ENCODE results near the gene ENOX1. TPM values are rescaled to one million over a fixed set of nuclear protein-coding genes. Genes with fewer than 3 reads are reported as not detected.

The ENOX1 gene
- total and polyA plus RNA-seq, 2 donors, result 4.0 to 5.7 TPM

DNA sequence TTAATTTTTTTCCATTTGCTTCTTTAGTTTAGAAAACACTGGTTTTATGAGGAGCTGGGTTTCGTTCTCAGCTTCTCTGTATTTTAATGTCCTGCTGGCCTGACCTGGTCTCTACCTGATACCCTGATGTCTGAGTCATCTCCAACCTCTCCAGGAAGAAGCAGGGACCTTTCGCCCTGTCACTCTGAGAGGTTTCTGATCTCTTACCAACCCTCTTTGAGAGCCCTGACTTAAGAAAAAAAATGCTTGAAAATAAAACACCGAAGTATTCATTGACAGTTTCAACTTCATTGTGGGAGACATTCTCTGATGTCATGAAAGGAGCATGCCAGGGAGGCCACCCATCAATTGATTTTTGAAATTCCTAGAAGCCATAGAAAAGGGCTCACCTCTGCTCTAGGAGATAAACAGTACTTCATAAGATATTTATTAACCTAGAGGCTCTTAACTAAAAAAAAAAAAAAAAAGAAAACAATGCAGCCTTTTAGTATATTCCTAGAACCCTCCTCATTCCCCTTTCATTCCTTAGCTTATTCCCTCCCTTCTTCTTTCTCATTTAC lies 234.8 kb downstream of the ENOX1 start:
- DNase-seq (ENCODE audit: low read depth in 6 of 9, low spot score in 9 of 9), result no peak
- Histone ChIP-seq H3K27me3 (ENCODE audit: control insufficient read depth in 2 of 2, insufficient read depth in 1 of 2, low read length in 1 of 2) (no peaks in the 10 kb centered on the region), H3K4me3 (ENCODE audit: low read length in 2 of 2) (no peak overlapping the region), H3K27ac (ENCODE audit: low read depth in 1 of 2, low read length in 1 of 2) (no peak overlapping the region), H3K4me1 (ENCODE audit: control insufficient read depth in 2 of 2, insufficient read depth in 2 of 2, low read length in 2 of 2) (peaks cover 0 to 4% of the 10 kb centered on the region in 2 donors), H3K9me3 (ENCODE audit: control insufficient read depth in 2 of 2, insufficient read depth in 1 of 2, low read length in 1 of 2) (no peaks in the 10 kb centered on the region), H3K36me3 (ENCODE audit: control insufficient read depth in 2 of 2, insufficient read depth in 2 of 2, low read length in 1 of 2) (no peaks in the 10 kb centered on the region)
- 97% methylated on average over 3 of the region's 3 CpGs for WGBS

DNA sequence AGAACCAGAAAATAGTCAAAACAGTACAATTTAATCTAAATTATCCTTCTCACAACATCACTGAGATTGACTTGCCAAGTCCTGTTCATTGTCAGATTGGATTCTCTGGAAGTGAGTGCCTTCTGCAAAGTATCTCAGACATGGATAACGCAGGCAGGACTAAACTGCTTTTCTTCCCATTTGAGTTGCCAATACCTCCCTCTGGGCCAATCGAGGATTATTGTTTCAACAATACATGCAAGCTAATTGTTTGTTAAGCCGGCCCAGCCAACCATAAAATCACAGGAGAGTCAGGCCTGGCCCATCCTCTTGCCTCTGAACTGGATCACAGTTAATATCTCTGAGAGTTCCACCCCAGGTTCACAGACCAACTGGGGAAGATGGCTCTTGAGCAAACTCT lies 240.0 kb downstream of the ENOX1 start:
- no peak overlapping the region for H3K4me3 ChIP-seq (ENCODE audit: low read length in 2 of 2)
- H3K4me1 ChIP-seq (ENCODE audit: control insufficient read depth in 2 of 2, insufficient read depth in 2 of 2, low read length in 2 of 2), result peaks cover 0 to 12% of the 10 kb centered on the region in 2 donors
- no peaks in the 10 kb centered on the region for H3K36me3 ChIP-seq (ENCODE audit: control insufficient read depth in 2 of 2, insufficient read depth in 2 of 2, low read length in 1 of 2)
- DNase-seq (ENCODE audit: low read depth in 6 of 9, low spot score in 9 of 9), result no peak
- no peaks in the 10 kb centered on the region for H3K9me3 ChIP-seq (ENCODE audit: control insufficient read depth in 2 of 2, insufficient read depth in 1 of 2, low read length in 1 of 2)
- H3K27ac ChIP-seq (ENCODE audit: low read depth in 1 of 2, low read length in 1 of 2), result no peak overlapping the region
- H3K27me3 ChIP-seq (ENCODE audit: control insufficient read depth in 2 of 2, insufficient read depth in 1 of 2, low read length in 1 of 2), result no peaks in the 10 kb centered on the region
- 97% methylated on average over 3 of the region's 3 CpGs for WGBS

GRCh38 chr13:43546251-43546650 lies 240.5 kb downstream of the ENOX1 start:
- Histone ChIP-seq H3K4me1 (ENCODE audit: control insufficient read depth in 2 of 2, insufficient read depth in 2 of 2, low read length in 2 of 2) (peaks cover 0 to 12% of the 10 kb centered on the region in 2 donors), H3K36me3 (ENCODE audit: control insufficient read depth in 2 of 2, insufficient read depth in 2 of 2, low read length in 1 of 2) (no peaks in the 10 kb centered on the region), H3K4me3 (ENCODE audit: low read length in 2 of 2) (no peak overlapping the region), H3K27ac (ENCODE audit: low read depth in 1 of 2, low read length in 1 of 2) (no peak overlapping the region), H3K27me3 (ENCODE audit: control insufficient read depth in 2 of 2, insufficient read depth in 1 of 2, low read length in 1 of 2) (no peaks in the 10 kb centered on the region), H3K9me3 (ENCODE audit: control insufficient read depth in 2 of 2, insufficient read depth in 1 of 2, low read length in 1 of 2) (no peaks in the 10 kb centered on the region)
- DNase-seq (ENCODE audit: low read depth in 6 of 9, low spot score in 9 of 9), result peak in 5 of 9 donors; percentile 6 to 50 (median 23)
- WGBS, result 2% methylated on average over 3 of the region's 3 CpGs

GRCh38 chr13:43545317-43545874 lies 241.4 kb downstream of the ENOX1 start:
- no peak for DNase-seq (ENCODE audit: low read depth in 6 of 9, low spot score in 9 of 9)

GRCh38 chr13:43544631-43545030 lies 242.1 kb downstream of the ENOX1 start:
- peaks cover 0 to 12% of the 10 kb centered on the region in 2 donors for H3K4me1 ChIP-seq (ENCODE audit: control insufficient read depth in 2 of 2, insufficient read depth in 2 of 2, low read length in 2 of 2)
- DNase-seq (ENCODE audit: low read depth in 6 of 9, low spot score in 9 of 9), result no peak
- H3K4me3 ChIP-seq (ENCODE audit: low read length in 2 of 2), result no peak overlapping the region
- no peaks in the 10 kb centered on the region for H3K27me3 ChIP-seq (ENCODE audit: control insufficient read depth in 2 of 2, insufficient read depth in 1 of 2, low read length in 1 of 2)
- no peak overlapping the region for H3K27ac ChIP-seq (ENCODE audit: low read depth in 1 of 2, low read length in 1 of 2)
- no peaks in the 10 kb centered on the region for H3K36me3 ChIP-seq (ENCODE audit: control insufficient read depth in 2 of 2, insufficient read depth in 2 of 2, low read length in 1 of 2)
- no peaks in the 10 kb centered on the region for H3K9me3 ChIP-seq (ENCODE audit: control insufficient read depth in 2 of 2, insufficient read depth in 1 of 2, low read length in 1 of 2)
- 93% methylated on average over 5 of the region's 5 CpGs for WGBS

More at GRCh38 chr13:43545317-43545874, 241.4 kb downstream of the ENOX1 start:
- H3K27me3 ChIP-seq (ENCODE audit: control insufficient read depth in 2 of 2, insufficient read depth in 1 of 2, low read length in 1 of 2), result no peaks in the 10 kb centered on the region
- no peaks in the 10 kb centered on the region for H3K36me3 ChIP-seq (ENCODE audit: control insufficient read depth in 2 of 2, insufficient read depth in 2 of 2, low read length in 1 of 2)
- peak overlapping the region in 1 of 2 donors; percentile 11 for H3K27ac ChIP-seq (ENCODE audit: low read depth in 1 of 2, low read length in 1 of 2)
- H3K9me3 ChIP-seq (ENCODE audit: control insufficient read depth in 2 of 2, insufficient read depth in 1 of 2, low read length in 1 of 2), result no peaks in the 10 kb centered on the region
- peaks cover 0 to 12% of the 10 kb centered on the region in 2 donors for H3K4me1 ChIP-seq (ENCODE audit: control insufficient read depth in 2 of 2, insufficient read depth in 2 of 2, low read length in 2 of 2)
- H3K4me3 ChIP-seq (ENCODE audit: low read length in 2 of 2), result no peak overlapping the region
- 98% methylated on average over 4 of the region's 4 CpGs for WGBS

- Histone ChIP-seq H3K4me3 (ENCODE audit: low read length in 2 of 2) (no peak overlapping the region), H3K36me3 (ENCODE audit: control insufficient read depth in 2 of 2, insufficient read depth in 2 of 2, low read length in 1 of 2) (no peaks in the 10 kb centered on the region), H3K9me3 (ENCODE audit: control insufficient read depth in 2 of 2, insufficient read depth in 1 of 2, low read length in 1 of 2) (no peaks in the 10 kb centered on the region), H3K4me1 (ENCODE audit: control insufficient read depth in 2 of 2, insufficient read depth in 2 of 2, low read length in 2 of 2) (peaks cover 0 to 12% of the 10 kb centered on the region in 2 donors), H3K27me3 (ENCODE audit: control insufficient read depth in 2 of 2, insufficient read depth in 1 of 2, low read length in 1 of 2) (no peaks in the 10 kb centered on the region), H3K27ac (ENCODE audit: low read depth in 1 of 2, low read length in 1 of 2) (no peak overlapping the region)
- 98% methylated on average over 2 of the region's 2 CpGs for WGBS
- DNase-seq (ENCODE audit: low read depth in 6 of 9, low spot score in 9 of 9), result no peak
Observed at GRCh38 chr13:43544011-43544410, 242.8 kb downstream of the ENOX1 start.

DNA sequence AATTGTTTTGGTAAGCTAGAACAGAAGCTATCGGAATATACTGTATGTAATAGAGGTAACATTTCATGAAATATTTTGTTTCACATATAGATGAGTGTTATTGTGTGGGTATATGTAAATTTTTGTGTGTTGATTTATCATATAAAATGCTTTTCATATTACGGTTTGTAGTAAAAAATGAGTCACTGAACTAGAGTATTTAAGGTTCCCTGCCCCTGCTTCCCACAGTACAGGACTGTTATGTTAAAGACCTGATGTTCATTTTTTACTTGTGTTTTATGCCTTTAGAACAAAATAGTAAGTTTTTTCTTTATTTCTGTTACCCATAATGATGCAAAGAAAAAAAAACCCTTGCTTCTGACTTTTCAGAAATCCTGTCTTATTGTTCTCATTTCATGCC lies 243.4 kb downstream of the ENOX1 start:
- Histone ChIP-seq H3K36me3 (ENCODE audit: control insufficient read depth in 2 of 2, insufficient read depth in 2 of 2, low read length in 1 of 2) (no peaks in the 10 kb centered on the region), H3K27me3 (ENCODE audit: control insufficient read depth in 2 of 2, insufficient read depth in 1 of 2, low read length in 1 of 2) (no peaks in the 10 kb centered on the region), H3K4me1 (ENCODE audit: control insufficient read depth in 2 of 2, insufficient read depth in 2 of 2, low read length in 2 of 2) (peaks cover 0 to 12% of the 10 kb centered on the region in 2 donors), H3K27ac (ENCODE audit: low read depth in 1 of 2, low read length in 1 of 2) (no peak overlapping the region), H3K9me3 (ENCODE audit: control insufficient read depth in 2 of 2, insufficient read depth in 1 of 2, low read length in 1 of 2) (no peaks in the 10 kb centered on the region), H3K4me3 (ENCODE audit: low read length in 2 of 2) (no peak overlapping the region)
- WGBS, result 98% methylated on average over 2 of the region's 2 CpGs
- no peak for DNase-seq (ENCODE audit: low read depth in 6 of 9, low spot score in 9 of 9)

DNA sequence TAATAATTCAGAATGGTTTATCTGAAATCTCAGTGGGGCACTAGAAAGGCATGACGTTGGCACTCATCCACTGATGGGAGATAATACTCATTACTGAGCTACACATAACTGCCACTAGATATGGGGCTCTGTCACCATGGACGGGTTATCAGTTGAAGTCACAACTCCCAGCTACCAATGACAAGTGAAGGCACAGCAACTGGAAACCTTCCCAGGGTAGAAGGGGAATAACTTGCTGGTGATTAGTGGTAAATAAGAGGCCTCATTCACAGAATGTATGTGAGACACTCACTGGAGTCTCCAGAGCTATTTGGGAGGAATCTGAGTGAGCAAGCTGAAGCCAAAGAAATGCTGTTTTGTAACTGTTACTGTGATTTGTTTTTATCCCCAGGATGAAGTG lies 249.6 kb downstream of the ENOX1 start:
- 94% methylated on average over 2 of the region's 2 CpGs for WGBS
- H3K27ac ChIP-seq (ENCODE audit: low read depth in 1 of 2, low read length in 1 of 2), result no peak overlapping the region
- no peaks in the 10 kb centered on the region for H3K9me3 ChIP-seq (ENCODE audit: control insufficient read depth in 2 of 2, insufficient read depth in 1 of 2, low read length in 1 of 2)
- no peaks in the 10 kb centered on the region for H3K27me3 ChIP-seq (ENCODE audit: control insufficient read depth in 2 of 2, insufficient read depth in 1 of 2, low read length in 1 of 2)
- H3K4me3 ChIP-seq (ENCODE audit: low read length in 2 of 2), result no peak overlapping the region
- H3K4me1 ChIP-seq (ENCODE audit: control insufficient read depth in 2 of 2, insufficient read depth in 2 of 2, low read length in 2 of 2), result no peaks in the 10 kb centered on the region
- H3K36me3 ChIP-seq (ENCODE audit: control insufficient read depth in 2 of 2, insufficient read depth in 2 of 2, low read length in 1 of 2), result no peaks in the 10 kb centered on the region
- no peak for DNase-seq (ENCODE audit: low read depth in 6 of 9, low spot score in 9 of 9)

GRCh38 chr13:43529796-43530195 lies 257.0 kb downstream of the ENOX1 start:
- Histone ChIP-seq H3K9me3 (ENCODE audit: control insufficient read depth in 2 of 2, insufficient read depth in 1 of 2, low read length in 1 of 2) (no peaks in the 10 kb centered on the region), H3K36me3 (ENCODE audit: control insufficient read depth in 2 of 2, insufficient read depth in 2 of 2, low read length in 1 of 2) (no peaks in the 10 kb centered on the region), H3K4me3 (ENCODE audit: low read length in 2 of 2) (no peak overlapping the region), H3K27me3 (ENCODE audit: control insufficient read depth in 2 of 2, insufficient read depth in 1 of 2, low read length in 1 of 2) (no peaks in the 10 kb centered on the region), H3K27ac (ENCODE audit: low read depth in 1 of 2, low read length in 1 of 2) (no peak overlapping the region), H3K4me1 (ENCODE audit: control insufficient read depth in 2 of 2, insufficient read depth in 2 of 2, low read length in 2 of 2) (no peaks in the 10 kb centered on the region)
- no peak for DNase-seq (ENCODE audit: low read depth in 6 of 9, low spot score in 9 of 9)
